Ishikawa (cell line): ENCODE results near the gene CLCN2.

Experiments
- EP300 ChIP-seq: IDR thresholded peaks from 2 replicates; pipeline ENCODE4 v1.6.1; 2012; ENCODE audit warnings: borderline replicate concordance
- NFIC ChIP-seq: IDR thresholded peaks from 2 replicates; pipeline ENCODE4 v1.6.1; 2012
- RAD21 ChIP-seq: IDR thresholded peaks from 2 replicates; pipeline ENCODE4 v1.6.1; 2012; ENCODE audit warnings: low read depth
- TAF1 ChIP-seq: IDR thresholded peaks from 2 replicates; pipeline ENCODE4 v1.6.1; 2012; ENCODE audit warnings: low read depth, mild to moderate bottlenecking
- ZBTB7A ChIP-seq: IDR thresholded peaks from 2 replicates; pipeline ENCODE4 v1.6.1; 2012; ENCODE audit warnings: low read depth
- TF ChIP-seq, protein P1 (sequence below): IDR thresholded peaks from 2 replicates; pipeline ENCODE4 v1.6.1; 2012; ENCODE audit warnings: low read depth, mild to moderate bottlenecking
- TF ChIP-seq, protein P2 (sequence below): IDR thresholded peaks from 2 replicates; pipeline ENCODE4 v1.6.1; 2012
- TF ChIP-seq, protein P3 (sequence below): IDR thresholded peaks from 2 replicates; pipeline ENCODE4 v1.6.1; 2012

DNA sequence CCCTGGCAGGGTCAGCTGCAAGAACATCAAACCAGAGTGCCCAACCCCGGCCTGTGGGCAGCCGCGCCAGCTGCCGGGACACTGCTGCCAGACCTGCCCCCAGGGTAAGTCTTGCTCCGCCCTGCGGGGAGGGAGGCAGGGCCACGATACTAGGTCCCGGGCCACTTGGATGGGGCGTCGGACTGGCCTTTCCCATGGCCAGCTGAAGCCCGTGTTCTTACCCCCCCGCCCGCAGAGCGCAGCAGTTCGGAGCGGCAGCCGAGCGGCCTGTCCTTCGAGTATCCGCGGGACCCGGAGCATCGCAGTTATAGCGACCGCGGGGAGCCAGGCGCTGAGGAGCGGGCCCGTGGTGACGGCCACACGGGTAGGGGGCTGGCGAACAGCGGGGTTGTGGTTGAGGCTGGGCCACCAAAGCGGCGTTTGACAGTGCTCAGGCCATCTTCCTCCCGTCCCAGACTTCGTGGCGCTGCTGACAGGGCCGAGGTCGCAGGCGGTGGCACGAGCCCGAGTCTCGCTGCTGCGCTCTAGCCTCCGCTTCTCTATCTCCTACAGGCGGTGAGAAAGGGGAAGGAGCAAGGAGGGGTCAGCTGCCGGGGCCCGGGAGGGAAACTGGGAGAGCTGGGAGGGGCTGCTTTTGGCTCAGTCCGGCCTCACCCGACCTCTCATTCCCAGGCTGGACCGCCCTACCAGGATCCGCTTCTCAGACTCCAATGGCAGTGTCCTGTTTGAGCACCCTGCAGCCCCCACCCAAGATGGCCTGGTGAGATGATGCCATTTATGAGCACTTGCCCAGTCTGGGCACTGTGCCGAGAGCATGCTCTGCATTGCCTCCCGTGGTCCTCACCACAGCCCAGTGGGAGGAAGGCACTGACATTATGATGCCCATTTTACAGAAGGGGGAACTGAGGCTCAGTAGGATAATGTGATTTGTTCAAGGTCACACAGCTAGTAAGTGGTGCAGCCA is 20.1 kb upstream of the CLCN2 start:
- TF ChIP-seq ZBTB7A (no peak), RAD21 (no peak), TAF1 (no peak), EP300 (no peak), NFIC (no peak)
- TF ChIP-seq, protein P1, sequence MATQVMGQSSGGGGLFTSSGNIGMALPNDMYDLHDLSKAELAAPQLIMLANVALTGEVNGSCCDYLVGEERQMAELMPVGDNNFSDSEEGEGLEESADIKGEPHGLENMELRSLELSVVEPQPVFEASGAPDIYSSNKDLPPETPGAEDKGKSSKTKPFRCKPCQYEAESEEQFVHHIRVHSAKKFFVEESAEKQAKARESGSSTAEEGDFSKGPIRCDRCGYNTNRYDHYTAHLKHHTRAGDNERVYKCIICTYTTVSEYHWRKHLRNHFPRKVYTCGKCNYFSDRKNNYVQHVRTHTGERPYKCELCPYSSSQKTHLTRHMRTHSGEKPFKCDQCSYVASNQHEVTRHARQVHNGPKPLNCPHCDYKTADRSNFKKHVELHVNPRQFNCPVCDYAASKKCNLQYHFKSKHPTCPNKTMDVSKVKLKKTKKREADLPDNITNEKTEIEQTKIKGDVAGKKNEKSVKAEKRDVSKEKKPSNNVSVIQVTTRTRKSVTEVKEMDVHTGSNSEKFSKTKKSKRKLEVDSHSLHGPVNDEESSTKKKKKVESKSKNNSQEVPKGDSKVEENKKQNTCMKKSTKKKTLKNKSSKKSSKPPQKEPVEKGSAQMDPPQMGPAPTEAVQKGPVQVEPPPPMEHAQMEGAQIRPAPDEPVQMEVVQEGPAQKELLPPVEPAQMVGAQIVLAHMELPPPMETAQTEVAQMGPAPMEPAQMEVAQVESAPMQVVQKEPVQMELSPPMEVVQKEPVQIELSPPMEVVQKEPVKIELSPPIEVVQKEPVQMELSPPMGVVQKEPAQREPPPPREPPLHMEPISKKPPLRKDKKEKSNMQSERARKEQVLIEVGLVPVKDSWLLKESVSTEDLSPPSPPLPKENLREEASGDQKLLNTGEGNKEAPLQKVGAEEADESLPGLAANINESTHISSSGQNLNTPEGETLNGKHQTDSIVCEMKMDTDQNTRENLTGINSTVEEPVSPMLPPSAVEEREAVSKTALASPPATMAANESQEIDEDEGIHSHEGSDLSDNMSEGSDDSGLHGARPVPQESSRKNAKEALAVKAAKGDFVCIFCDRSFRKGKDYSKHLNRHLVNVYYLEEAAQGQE = no peak
- TF ChIP-seq, protein P2, sequence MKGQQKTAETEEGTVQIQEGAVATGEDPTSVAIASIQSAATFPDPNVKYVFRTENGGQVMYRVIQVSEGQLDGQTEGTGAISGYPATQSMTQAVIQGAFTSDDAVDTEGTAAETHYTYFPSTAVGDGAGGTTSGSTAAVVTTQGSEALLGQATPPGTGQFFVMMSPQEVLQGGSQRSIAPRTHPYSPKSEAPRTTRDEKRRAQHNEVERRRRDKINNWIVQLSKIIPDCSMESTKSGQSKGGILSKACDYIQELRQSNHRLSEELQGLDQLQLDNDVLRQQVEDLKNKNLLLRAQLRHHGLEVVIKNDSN = no peak
- TF ChIP-seq, protein P3, sequence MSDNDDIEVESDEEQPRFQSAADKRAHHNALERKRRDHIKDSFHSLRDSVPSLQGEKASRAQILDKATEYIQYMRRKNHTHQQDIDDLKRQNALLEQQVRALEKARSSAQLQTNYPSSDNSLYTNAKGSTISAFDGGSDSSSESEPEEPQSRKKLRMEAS = no peak
